ENCODE data around the gene PGM2L1. TPM values are rescaled to one million over a fixed set of nuclear protein-coding genes. Genes with fewer than 3 reads are reported as not detected.
"Not testable (repeated sequence)": the region's sequence is repeated elsewhere in the genome, so short reads cannot be mapped to it uniquely, and the experiment has no call there.

Gene PGM2L1
- polyA plus RNA-seq (ENCODE audit: insufficient read length in 12 of 12): 1 to 10 TPM in 11 of 12 donors, not detected in 1; 4.3 to 7.5 (median 6.0) TPM
- long read RNA-seq, donor 1, full-length matches to known transcripts: 1 of 1 reads
- long read RNA-seq, donor 1, partial matches to known transcripts: 0 of 1 reads
- long read RNA-seq, donor 1, other reads (novel, unspliced or antisense): 0 of 1 reads
- long read RNA-seq, donor 2, full-length matches to known transcripts: 6 of 6 reads
- long read RNA-seq, donor 2, partial matches to known transcripts: 0 of 6 reads
- long read RNA-seq, donor 2, other reads (novel, unspliced or antisense): 0 of 6 reads
- long read RNA-seq, donor 3: 0 reads
- long read RNA-seq, donor 4: 0 reads
- long read RNA-seq, donor 5: 0 reads
- long read RNA-seq, donor 6, full-length matches to known transcripts: 1 of 1 reads
- long read RNA-seq, donor 6, partial matches to known transcripts: 0 of 1 reads
- long read RNA-seq, donor 6, other reads (novel, unspliced or antisense): 0 of 1 reads
- long read RNA-seq, donor 7: 0 reads
- long read RNA-seq, donor 8: 0 reads
- long read RNA-seq, donor 9: 0 reads
- long read RNA-seq, donor 10, full-length matches to known transcripts: 1 of 1 reads
- long read RNA-seq, donor 10, partial matches to known transcripts: 0 of 1 reads
- long read RNA-seq, donor 10, other reads (novel, unspliced or antisense): 0 of 1 reads
- long read RNA-seq, donor 11, full-length matches to known transcripts: 3 of 3 reads
- long read RNA-seq, donor 11, partial matches to known transcripts: 0 of 3 reads
- long read RNA-seq, donor 11, other reads (novel, unspliced or antisense): 0 of 3 reads

- peak; percentile 97 for DNase-seq
Observed at GRCh38 chr11:74398244-74399159, at the start of gene PGM2L1. Gene PGM2L1, minus strand, starts transcription at chr11:74398433. Its CDS starts 272 bp downstream, at chr11:74398161.

GRCh38 chr11:74447720-74448119, 49.5 kb upstream of the PGM2L1 start:
- DNase-seq: no peak

GRCh38 chr11:74446532-74446938, 48.3 kb upstream of the PGM2L1 start:
- DNase-seq: peak; percentile 69

GRCh38 chr11:74444173-74444826, 46.1 kb upstream of the PGM2L1 start:
- DNase-seq: peak; percentile 31

GRCh38 chr11:74443071-74443864, 45.0 kb upstream of the PGM2L1 start:
- no peak for DNase-seq

GRCh38 chr11:74442636-74443035, 44.4 kb upstream of the PGM2L1 start:
- no peak for DNase-seq

- no peak for DNase-seq
Observed at GRCh38 chr11:74438681-74439080, 40.4 kb upstream of the PGM2L1 start.

GRCh38 chr11:74437441-74438042, 39.3 kb upstream of the PGM2L1 start:
- DNase-seq: no peak

GRCh38 chr11:74434528-74434927, 36.3 kb upstream of the PGM2L1 start:
- no peak for DNase-seq

GRCh38 chr11:74429205-74429604, 31.0 kb upstream of the PGM2L1 start:
- DNase-seq: no peak

GRCh38 chr11:74427384-74427886, 29.2 kb upstream of the PGM2L1 start:
- no peak for DNase-seq

- no peak for DNase-seq
Observed at GRCh38 chr11:74425100-74425499, 26.9 kb upstream of the PGM2L1 start.

GRCh38 chr11:74418509-74418895, 20.3 kb upstream of the PGM2L1 start:
- no peak for DNase-seq

GRCh38 chr11:74417860-74418508, 19.8 kb upstream of the PGM2L1 start:
- DNase-seq: no peak

GRCh38 chr11:74417379-74417804, 19.2 kb upstream of the PGM2L1 start:
- no peak for DNase-seq

- DNase-seq: not testable (repeated sequence)
Observed at GRCh38 chr11:74416974-74417373, 18.7 kb upstream of the PGM2L1 start.

- no peak for DNase-seq
Observed at GRCh38 chr11:74412733-74413359, 14.6 kb upstream of the PGM2L1 start.

- DNase-seq: no peak
Observed at GRCh38 chr11:74412321-74412720, 14.1 kb upstream of the PGM2L1 start.

GRCh38 chr11:74409633-74410032, 11.4 kb upstream of the PGM2L1 start:
- no peak for DNase-seq
